BJ (cell line): ENCODE data around the gene SSTR3. TPM values are rescaled to one million over a fixed set of nuclear protein-coding genes. Genes with fewer than 3 reads are reported as not detected.

ENCODE experiments used
- CTCF ChIA-PET: fragments of 350-600 bp; formaldehyde crosslinking; extraction: SDS; loops from one replicate; lab custom pipeline; 2021; ENCODE audit warnings: antibody characterized with exemption, inconsistent platforms; lab: Yijun Ruan, JAX
- POLR2A ChIA-PET: fragments of 300-600 bp; sonication (Branson Sonifier 250); formaldehyde crosslinking; extraction: SDS; loops from one replicate; lab custom pipeline; 2021; ENCODE audit warnings: antibody characterized with exemption; lab: Charles Lee
- DNase-seq: peaks from one replicate; pipeline ENCODE4 v3.0.0-alpha.2; 2011; ENCODE audit warnings: low read depth
- H3K27me3 ChIP-seq: 2 replicates; pipeline ENCODE4 v1.6.0; 2011; ENCODE audit warnings: low read length; ENCODE audit not compliant: control insufficient read depth, insufficient read depth
- H3K36me3 ChIP-seq: 2 replicates; pipeline ENCODE4 v1.5.1; 2011; ENCODE audit warnings: low read length; ENCODE audit not compliant: control insufficient read depth, insufficient read depth
- H3K4me3 ChIP-seq: 2 replicates; pipeline ENCODE4 v1.5.1; 2011; ENCODE audit warnings: low read depth, mild to moderate bottlenecking, control low read depth, low read length
- polyA plus RNA-seq: library from polyadenylated mRNA; depleted of rRNA; stranded (reverse); fragments of >200 nt; gene quantifications from 2 replicates; pipeline ENCODE4 v1.2.3, GENCODE V29; 2011
- TF ChIP-seq, protein P1 (sequence below): IDR thresholded peaks from 2 replicates; pipeline ENCODE4 v1.5.1; 2011; ENCODE audit warnings: low read depth, mild to moderate bottlenecking, control low read depth, inconsistent platforms, low read length, moderate library complexity; ENCODE audit not compliant: insufficient read depth

Gene SSTR3
- polyA plus RNA-seq, 1 experiment: not detected

DNA sequence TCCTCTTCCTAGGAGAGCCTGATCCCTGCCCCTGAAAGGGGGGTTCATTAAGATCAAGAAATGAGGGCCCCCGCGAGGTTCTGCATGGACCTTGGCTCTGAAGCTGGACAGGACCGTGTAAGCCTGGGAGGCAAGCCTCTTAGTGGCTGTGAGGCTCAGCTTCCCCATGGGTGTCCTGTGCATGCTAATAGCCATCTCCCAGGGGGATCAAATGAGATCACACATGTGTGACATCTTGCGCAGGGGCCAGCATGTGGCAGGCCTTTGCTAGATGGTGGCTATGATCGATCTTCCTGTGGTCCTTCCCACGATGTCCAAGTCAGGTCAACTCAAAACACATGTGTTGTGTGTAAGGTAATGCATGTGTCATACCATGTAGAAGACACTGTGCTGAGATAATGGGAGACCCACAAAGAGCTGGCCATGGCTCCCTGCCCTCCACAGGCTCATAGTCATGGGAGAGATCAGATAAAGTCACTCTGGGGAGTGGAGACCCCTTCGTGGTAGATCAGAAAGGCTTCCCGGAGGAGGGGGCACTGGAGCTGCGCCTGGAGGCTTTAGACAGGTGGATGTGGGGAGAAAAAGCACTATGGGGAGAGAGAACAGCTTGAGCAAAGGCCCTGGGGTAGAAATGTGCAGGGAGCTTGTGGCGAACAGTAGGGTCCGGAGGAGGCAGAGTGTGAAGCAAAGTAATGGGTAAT, 28.1 kb upstream of the SSTR3 start:
- Histone ChIP-seq H3K4me3 (no peak overlapping the region), H3K36me3 (no peaks in the 10 kb centered on the region), H3K27me3 (no peaks in the 10 kb centered on the region)
- POLR2A ChIA-PET: no interaction called here
- CTCF ChIA-PET: interaction anchor here (1.0 to 6.9 kb wide), 2 partner anchors 20 to 42 kb away, joined by 3 to 83 read pairs; partner anchors contain the start of gene CYTH4
- no peak for DNase-seq
- TF ChIP-seq, protein P1, sequence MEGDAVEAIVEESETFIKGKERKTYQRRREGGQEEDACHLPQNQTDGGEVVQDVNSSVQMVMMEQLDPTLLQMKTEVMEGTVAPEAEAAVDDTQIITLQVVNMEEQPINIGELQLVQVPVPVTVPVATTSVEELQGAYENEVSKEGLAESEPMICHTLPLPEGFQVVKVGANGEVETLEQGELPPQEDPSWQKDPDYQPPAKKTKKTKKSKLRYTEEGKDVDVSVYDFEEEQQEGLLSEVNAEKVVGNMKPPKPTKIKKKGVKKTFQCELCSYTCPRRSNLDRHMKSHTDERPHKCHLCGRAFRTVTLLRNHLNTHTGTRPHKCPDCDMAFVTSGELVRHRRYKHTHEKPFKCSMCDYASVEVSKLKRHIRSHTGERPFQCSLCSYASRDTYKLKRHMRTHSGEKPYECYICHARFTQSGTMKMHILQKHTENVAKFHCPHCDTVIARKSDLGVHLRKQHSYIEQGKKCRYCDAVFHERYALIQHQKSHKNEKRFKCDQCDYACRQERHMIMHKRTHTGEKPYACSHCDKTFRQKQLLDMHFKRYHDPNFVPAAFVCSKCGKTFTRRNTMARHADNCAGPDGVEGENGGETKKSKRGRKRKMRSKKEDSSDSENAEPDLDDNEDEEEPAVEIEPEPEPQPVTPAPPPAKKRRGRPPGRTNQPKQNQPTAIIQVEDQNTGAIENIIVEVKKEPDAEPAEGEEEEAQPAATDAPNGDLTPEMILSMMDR: no peak

DNA sequence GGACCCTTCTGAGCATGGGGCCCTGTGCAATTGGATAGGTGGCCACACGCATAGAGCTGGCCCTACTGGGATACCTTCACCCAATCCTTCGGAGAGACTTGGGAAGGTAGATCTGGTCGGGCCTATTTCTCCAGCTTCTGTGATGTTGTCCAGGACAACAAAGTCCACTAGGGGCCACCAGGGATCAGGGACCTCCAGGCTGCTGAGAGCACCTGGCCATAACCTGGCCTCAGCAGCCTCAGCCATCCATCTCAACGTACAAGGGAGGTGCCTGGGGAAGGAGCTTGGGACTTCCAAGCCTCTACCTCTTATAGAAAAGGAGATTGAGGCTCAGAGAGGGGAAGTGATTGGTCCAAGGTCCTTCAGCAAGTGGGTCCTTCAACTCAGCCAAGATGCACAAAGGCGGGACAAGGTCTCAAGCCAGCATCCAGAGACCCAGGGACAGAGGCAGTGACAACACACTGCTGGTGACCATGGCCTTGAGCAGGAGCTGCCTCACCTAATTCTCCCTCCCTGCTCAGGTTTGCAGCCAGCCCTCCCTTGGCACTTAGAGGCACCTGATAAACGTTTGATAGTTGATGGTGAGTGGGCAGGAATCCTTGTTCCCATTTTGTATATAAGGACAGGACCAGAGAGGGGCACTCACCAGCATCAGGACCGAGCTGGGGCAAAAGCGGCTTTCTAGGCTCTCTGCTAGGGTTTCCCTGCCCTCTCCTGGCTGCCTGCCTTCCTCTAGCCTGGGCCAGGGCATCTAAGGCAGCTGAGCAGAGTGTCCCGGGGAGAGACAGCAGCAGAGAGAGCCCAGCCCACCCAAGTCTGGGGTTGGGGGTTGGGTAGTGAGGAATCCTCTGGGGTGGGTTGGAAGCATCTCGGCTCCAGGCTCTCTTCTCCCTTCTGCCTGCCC, 27.3 kb upstream of the SSTR3 start:
- Histone ChIP-seq H3K27me3 (no peaks in the 10 kb centered on the region), H3K4me3 (no peak overlapping the region), H3K36me3 (no peaks in the 10 kb centered on the region)
- CTCF ChIA-PET: interaction anchor here (1.0 to 6.9 kb wide), 4 partner anchors 21 to 215 kb away, joined by 3 to 83 read pairs (median 4); partner anchors contain the start of gene CYTH4
- POLR2A ChIA-PET: no interaction called here
- no peak for DNase-seq
- TF ChIP-seq, protein P1: no peak

DNA sequence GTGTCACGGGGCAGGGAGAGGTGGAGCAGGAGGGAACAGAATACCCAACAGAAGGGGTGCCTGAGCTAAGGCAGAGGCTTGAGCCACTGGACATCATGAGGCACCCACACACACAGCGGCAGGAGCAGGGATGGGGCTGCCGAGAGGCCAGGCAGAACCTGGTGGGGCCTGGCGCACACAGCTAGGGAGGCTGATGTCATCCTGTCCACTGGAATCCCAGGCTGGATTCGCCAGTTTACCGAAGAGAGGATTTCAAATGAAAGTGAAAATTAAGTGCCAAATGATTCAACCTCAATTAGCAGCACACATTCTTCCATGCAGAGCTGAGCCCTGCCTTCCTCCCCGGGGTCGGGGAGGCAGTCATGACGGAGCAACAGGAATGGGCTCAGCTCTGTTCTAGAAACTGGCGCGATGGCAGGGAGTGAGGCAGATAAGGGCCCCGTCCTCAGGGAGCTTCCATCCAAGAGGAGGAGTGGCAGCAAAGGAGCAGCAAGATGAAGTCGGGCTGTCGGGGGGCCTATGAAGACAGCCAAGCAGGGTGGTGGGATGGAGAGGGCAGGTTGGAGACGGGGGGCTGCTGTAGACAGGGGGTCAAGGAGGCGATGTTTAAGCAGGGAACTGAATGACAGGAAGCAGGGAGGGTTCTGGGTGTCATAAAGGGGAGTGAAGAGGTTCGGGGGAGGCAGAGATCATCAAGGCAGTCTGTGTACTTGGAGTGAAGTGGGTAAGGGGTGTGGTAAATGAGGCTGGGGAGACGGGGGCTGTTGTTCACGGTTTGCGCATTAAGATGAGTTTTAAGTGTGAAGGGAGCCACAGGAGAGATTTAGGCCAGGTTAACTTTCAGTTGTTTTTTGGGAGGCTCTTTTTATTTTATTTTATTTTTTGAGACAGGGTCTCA, 25.3 kb upstream of the SSTR3 start:
- Histone ChIP-seq H3K36me3 (no peaks in the 10 kb centered on the region), H3K4me3 (no peak overlapping the region), H3K27me3 (no peaks in the 10 kb centered on the region)
- CTCF ChIA-PET: interaction anchor here (0.8 to 1.0 kb wide), 3 partner anchors 11 to 146 kb away, joined by 3 to 4 read pairs (median 4); no protein-coding TSS in a partner anchor
- TF ChIP-seq, protein P1: no peak
- POLR2A ChIA-PET: no interaction called here
- no peak for DNase-seq

DNA sequence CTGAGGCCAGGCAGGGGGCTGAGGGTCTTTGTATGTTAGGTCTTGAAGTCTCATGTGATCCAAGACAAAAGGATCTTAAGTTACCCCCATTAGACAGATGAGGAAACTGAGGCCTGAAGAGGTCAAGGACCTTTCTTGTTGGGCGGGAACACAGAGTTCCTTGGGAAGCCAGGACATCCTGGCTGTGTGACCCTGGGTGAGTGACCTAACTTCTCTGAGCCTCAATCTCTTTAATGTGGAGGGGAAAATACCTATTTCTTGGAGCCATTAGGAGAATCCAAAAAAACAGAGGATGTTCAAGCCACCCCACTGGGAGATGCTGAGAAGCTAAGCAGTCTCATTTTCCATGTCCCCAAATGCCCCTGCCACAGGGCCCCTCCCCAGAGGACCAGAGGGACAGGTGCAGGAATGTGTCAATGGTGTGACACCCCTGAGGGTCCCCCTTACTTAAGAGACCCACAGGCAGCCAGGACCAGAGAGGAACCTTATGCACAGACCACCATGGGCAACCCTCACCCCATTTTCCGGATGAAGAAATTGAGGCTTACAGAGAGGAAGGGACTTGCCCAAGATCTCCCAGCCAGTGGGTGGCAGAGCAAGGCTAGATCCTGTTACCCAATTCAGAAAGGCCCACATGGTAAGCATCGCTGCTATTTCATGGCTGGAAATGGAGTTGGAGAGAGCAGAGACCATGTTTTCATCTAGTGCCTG, 23.8 kb upstream of the SSTR3 start:
- DNase-seq: no peak
- ChIA-PET CTCF (interaction anchor here (0.5 kb wide), 1 partner anchor 56 kb away, joined by 3 read pairs; no protein-coding TSS in a partner anchor), POLR2A (no interaction called here)
- Histone ChIP-seq H3K4me3 (no peak overlapping the region), H3K27me3 (no peaks in the 10 kb centered on the region), H3K36me3 (no peaks in the 10 kb centered on the region)
- TF ChIP-seq, protein P1: no peak
